ENCODE data around the gene ADAT3.
"Not testable (repeated sequence)": the region's sequence is repeated elsewhere in the genome, so short reads cannot be mapped to it uniquely, and the experiment has no call there.

DNA sequence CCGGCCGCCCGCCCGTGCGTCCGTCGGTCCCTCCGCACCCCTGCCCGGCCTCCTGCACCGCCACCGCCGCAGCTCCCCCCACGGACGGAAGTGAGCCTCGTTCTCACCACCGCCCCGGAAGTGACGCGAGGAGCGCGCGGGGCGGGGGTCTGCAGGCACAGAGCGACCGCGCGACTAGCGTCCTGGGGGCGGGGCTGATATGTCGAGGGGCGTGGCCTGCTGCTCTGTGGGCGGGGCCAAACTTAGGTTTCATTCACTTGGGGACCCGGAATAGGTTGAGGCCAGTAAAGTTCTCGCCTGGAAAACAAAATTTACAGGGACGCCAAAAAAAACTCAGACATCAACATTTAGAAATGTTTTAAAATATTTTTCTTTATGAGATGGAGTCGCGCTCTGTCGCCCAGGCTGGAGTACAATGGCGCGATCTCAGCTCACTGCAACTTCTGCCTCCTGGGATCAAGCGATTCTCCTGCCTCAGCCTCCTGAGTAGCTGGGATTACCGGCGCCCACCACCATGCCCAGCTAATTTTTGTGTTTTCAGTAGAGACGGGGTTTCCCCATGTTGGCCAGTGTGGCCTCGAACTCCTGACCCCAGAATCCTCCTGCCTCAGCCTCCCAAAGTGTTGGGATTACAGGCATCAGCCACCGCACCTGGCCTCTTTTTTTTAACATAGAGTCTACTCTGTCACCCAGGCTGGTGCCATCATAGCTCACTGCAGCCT is 19.6 kb upstream of the ADAT3 start, which contains the start of gene ABHD17A:
- TF ChIP-seq, protein P1, sequence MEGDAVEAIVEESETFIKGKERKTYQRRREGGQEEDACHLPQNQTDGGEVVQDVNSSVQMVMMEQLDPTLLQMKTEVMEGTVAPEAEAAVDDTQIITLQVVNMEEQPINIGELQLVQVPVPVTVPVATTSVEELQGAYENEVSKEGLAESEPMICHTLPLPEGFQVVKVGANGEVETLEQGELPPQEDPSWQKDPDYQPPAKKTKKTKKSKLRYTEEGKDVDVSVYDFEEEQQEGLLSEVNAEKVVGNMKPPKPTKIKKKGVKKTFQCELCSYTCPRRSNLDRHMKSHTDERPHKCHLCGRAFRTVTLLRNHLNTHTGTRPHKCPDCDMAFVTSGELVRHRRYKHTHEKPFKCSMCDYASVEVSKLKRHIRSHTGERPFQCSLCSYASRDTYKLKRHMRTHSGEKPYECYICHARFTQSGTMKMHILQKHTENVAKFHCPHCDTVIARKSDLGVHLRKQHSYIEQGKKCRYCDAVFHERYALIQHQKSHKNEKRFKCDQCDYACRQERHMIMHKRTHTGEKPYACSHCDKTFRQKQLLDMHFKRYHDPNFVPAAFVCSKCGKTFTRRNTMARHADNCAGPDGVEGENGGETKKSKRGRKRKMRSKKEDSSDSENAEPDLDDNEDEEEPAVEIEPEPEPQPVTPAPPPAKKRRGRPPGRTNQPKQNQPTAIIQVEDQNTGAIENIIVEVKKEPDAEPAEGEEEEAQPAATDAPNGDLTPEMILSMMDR (IDR thresholded peaks at IDR 0.05; ENCODE audit: borderline replicate concordance, extremely low read depth, low read length, poor library complexity, severe bottlenecking), result not testable (repeated sequence)
- not testable (repeated sequence) for TF ChIP-seq EZH2 (IDR thresholded peaks at IDR 0.05; ENCODE audit: borderline replicate concordance, low read depth, low read length, severe bottlenecking)
